TTC549 (cell line): ENCODE measurements around the gene BMPER.

Experiments used
- FAIRE-seq: peaks from 2 replicates; lab custom pipeline; 2012; peaks lifted over from hg19 to GRCh38; lab: Jason Lieb, UNC

Gene BMPER

DNA sequence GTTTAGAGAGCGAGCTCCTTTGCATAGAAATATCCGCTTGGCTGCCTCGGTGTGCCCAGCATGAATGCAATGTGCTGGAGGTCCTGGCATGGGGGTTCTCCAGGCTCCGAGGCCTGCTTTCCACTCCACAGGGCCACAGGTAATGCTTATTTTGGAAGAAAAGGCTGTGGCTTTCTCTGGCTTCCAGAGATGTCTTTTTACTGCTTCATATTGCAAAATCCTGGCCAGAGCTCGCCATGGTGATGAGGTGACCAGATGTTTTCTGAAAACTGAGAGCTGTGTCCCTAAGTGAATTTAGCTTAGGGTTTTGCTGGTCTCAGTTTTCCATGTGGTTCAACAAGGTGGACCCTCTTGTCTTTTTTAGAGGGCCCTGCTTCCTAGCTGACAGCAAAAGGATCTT is 65.2 kb downstream of the BMPER start:
- FAIRE-seq = no peak

- no peak for FAIRE-seq
These were observed 65.8 kb downstream of the BMPER start for GRCh38 chr7:33971106-33971505.

DNA sequence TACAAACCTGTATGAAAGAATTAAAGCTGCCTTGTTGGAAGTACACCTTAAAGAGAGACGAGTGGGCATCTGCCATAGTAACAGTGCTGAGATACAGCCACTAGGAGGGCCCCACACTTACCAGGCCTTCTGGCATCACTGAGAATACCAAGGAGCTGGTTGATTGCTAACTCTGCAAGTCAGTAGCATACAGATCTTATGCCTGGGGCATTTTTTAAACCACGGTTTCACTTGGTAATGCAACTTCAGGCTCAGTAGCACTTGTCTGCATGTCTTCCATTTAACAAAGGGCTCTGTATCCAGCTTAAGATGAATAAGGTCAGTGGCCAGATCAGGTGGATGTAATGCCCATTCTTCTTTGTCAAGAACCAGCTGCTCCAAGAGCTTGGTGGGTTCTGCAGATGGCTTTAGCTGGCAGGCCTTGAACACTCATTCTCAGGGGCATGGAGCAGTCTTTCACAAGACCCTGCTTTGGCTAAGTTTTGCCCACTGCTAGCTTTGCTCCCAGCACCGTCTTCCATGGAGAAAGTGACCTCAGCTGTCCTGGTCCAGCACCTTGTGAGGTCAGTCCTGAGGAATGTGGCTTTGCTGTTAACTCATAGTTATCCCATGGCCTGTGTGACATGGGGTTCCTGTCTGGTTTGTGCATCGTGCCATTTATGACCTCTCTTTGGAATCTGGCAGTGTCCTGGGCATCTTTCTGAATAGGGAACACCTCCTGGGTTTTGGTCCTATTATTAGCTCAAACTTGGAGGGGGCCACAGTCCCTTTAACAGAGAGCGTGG is 68.1 kb downstream of the BMPER start:
- no peak for FAIRE-seq

DNA sequence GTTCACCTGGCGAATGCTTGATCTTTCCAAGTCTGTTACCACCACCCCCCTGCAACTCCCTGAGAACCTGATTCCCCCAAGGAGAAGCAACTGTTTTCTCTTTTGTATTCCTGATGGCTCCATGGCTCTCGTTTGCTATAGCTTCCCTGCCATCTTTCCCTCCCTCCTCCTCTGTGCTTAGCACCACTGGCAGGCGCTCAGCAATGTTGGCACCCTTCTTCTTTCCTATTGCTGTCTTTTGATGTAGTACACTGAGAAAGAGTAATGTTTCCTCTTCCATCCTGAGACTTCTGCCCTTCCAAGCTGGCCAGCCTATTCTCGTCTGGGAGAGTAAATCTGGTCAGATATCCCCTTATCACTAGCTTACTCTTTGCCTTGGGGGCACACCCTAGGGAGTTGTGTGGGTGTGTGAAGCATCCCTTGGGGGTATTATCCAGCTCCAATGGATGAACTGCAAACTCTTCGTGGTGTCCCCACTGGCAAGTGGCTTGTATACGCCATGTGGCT is 74.0 kb downstream of the BMPER start:
- FAIRE-seq = no peak

DNA sequence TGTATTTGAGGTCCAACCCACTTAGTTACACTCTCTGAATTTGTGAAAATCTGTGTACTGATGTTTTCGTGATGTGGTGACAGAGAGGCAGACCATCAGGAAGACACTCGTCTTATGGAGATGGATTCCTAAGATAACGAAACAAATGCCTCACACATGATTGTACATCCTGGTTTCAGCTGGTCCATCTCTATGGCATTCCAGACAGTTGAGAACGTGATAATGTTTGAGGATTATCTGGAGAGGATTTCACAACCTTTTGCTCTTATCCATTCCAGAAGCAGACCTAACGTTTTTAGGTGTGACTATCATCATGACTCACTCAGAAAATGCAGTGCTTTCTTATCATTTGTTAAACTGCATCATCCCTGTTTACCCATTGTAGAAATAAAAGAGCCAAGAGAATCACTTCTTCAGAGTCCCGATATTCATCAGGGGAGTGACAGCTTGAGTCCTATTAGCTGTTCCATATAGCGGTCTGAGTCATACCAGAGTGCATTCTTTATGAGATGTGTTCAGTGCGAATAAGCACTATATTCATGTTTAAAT is 74.5 kb downstream of the BMPER start:
- FAIRE-seq = no peak

GRCh38 chr7:33981226-33981625 is 75.9 kb downstream of the BMPER start:
- no peak for FAIRE-seq

- no peak for FAIRE-seq
These were observed 76.5 kb downstream of the BMPER start for GRCh38 chr7:33981671-33982424.

DNA sequence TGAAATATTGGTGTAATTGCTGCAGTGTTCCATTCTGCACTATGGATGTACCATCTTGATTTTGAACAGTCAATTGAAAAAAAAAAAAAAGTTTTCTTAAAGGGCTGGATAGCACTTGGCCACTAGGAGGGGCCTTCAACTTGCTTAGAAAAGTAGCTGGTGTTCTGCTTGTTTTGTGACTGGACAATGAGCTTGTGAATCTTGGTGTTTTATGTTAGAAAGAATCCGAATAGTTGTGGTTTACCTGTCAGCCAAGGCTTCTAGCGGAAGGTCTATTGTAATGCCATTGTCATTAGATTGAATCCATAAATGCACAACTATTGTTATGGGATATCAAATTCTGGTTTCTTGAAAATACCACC is 77.1 kb downstream of the BMPER start:
- FAIRE-seq = no peak

DNA sequence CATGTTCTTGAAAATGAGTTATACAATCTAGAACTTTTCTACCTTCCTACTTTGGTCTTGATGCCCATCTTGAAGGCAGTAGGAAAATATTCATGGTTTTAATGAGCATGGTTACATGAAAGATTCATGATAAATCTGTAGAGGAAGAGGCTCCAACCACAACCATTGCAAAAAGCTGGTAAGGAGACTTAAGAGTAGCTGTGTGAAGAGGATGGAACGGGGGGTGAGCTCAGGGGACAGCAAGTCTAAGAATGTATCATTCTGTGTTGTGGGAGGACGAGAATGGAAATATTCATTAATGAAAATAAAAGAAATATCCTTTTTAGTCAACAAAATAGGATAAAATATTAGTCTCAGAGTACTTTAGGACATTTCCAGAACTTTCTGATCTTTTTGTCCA is 81.1 kb downstream of the BMPER start:
- FAIRE-seq = no peak

DNA sequence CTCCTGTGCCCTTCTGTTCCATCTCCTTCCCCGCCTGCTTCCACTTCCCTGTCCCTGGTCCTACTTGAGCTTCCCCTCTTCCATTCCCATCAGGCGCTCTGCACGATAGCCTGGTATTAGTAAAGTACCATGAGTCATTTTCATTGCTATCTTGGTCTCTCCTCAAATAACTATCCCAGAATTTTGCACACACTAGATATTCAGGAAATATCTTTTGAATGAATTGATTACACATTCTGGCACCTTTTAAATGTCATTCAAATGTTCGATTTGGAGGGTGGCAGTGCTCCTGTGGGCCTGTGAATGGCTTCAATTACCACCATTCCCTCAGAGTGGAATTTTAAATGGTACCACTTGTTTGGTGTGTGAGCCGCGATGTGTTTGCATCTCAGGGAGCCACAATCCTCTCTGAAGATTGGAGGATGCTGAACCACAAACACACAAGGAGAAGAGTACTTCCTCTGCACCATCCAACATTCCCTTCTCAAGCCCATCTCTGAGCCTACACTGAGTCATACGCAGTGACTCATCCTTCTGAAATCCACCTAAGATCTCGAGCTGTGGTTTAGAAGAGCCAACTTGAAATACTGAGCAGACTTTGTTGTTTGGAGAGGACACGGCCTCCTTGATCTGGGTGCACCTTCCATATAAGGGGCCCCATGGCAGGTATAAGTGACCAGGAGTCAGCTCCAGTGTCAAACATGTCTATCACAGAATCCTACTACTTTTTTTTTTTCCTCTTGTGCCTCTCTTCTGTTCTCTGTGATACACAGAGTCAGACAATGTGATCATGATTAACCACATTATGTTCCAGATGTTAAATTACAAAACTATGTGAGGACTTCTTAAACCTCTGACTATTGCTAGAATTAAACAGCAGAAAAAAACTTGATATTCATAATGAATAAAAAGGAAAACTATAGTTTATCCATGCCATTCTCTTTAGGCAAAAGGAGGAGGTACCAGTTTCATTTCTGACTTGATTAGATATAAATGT is 81.9 kb downstream of the BMPER start:
- no peak for FAIRE-seq

DNA sequence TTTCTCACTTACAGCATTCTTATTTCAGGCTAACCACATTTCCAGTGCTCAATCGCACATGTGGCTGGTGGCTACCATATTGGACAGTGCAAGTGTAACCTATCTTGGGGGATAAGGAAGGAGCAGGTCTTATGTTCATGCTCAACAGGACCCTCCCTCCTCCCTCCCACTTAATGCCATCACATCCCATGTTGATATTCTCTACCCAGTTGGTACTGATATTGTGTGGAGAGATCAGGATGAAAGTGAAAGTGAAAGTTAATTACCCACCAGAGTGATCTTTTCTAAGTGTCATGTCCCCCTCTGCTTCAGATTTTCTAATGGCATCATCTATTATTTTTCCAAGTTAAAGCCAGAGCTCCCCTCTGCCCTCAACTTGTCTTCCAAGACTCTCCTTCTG is 91.6 kb downstream of the BMPER start:
- no peak for FAIRE-seq

- FAIRE-seq = no peak
These were observed 93.1 kb downstream of the BMPER start for GRCh38 chr7:33998476-33998875.

GRCh38 chr7:34011017-34011695 is 105.8 kb downstream of the BMPER start:
- FAIRE-seq = no peak

DNA sequence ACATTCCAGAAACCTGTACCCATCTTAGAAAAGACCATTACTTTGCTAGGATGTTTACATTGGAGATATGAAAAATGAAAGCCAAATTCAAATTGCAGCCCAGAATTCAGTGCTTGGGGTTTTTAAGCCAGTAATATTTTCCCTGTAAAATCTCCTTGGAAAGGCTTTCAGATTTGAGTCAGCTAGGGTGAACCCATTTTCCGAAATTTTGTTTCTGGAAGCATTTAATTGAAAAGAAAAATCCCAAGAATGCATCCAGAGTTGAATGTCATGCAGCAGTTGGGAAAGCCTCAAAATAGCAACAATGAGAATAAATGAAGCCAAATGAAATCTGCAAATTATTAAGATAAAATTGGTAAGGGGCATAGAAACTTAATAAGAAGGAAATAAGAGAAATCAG is 106.4 kb downstream of the BMPER start:
- FAIRE-seq = no peak

- no peak for FAIRE-seq
These were observed 108.1 kb downstream of the BMPER start for GRCh38 chr7:34013421-34013820.

DNA sequence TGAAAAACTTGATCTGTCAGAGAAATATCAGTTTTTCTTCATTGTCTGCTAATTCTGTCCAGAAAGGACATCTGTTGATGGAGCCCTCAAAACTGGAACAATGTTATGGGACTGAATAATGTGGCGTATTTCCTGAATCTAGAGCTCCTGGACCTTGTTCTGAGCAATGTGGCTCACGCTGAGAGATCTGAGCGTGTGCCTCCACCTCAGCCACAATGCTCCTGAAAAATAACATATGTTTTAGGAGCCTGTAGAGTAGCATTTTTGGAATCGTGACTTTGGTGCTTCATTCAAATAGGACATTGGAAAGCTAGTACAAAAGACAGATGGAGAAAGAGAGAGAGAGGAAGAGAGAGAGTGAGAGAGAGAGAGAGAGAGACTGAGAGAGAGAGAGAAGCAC is 110.3 kb downstream of the BMPER start:
- FAIRE-seq = no peak

- no peak for FAIRE-seq
These were observed 111.5 kb downstream of the BMPER start for GRCh38 chr7:34016876-34017275.

DNA sequence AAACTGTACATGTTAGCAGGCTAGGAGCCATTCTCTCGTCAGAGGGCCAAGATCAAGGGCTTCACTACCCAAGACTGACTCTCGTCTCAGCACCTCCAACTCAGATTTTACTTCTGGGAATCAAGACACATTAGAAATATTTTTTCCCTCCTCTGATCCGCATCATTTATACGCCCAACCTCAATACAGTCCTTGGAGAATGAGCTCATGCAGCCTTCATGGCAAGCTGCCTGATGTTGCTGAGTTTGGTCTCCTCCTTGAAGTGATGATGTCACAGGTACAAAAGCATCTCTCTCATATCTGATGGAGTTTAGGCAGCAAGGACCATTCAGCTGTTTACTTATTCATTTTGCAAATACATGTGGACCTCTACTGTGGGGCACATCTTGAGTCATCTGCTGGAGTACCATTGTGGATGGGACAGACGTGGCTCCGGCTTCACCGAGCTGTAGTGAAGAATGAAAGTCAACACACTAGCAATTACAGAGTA is 114.0 kb downstream of the BMPER start:
- FAIRE-seq = no peak

GRCh38 chr7:34022626-34023025 is 117.3 kb downstream of the BMPER start:
- no peak for FAIRE-seq

GRCh38 chr7:34025600-34025999 is 120.3 kb downstream of the BMPER start:
- FAIRE-seq = no peak

GRCh38 chr7:34026481-34027190 is 121.3 kb downstream of the BMPER start:
- no peak for FAIRE-seq
